CD4-positive, alpha-beta T cell (primary cell): ENCODE results near the gene SLC5A5. TPM values are rescaled to one million over a fixed set of nuclear protein-coding genes. Genes with fewer than 3 reads are reported as not detected.

Experiments used
- ATAC-seq: fragments of 200-7000 bp; cut with Tn5 transposase; one replicate; pipeline ENCODE4 v1.10.0; 2022; ENCODE audit warnings: mild to moderate bottlenecking; ENCODE audit not compliant: poor library complexity
- CTCF ChIA-PET: fragments of 350-600 bp; sonication (Branson Sonifier 250); formaldehyde crosslinking; loops from one replicate; lab custom pipeline; 2021; ENCODE audit warnings: antibody characterized with exemption, inconsistent platforms; lab: Charles Lee
- POLR2A ChIA-PET: fragments of 350-600 bp; sonication (Branson Sonifier 250); formaldehyde crosslinking; loops from one replicate; lab custom pipeline; 2021; ENCODE audit warnings: antibody characterized with exemption, inconsistent platforms; lab: Charles Lee
- DNase-seq, 14 experiments: peaks; one replicate each; pipeline ENCODE4 v3.0.0-alpha.2; 2013 to 2020; ENCODE audit warnings: mixed read lengths in 2 of 14
- H3K27ac ChIP-seq, 2 donors: one replicate each; pipeline versions ENCODE4 v1.5.1 to v1.7.0; 2013; ENCODE audit warnings: low read length in 2 of 2, low read depth in 1 of 2, mild to moderate bottlenecking in 1 of 2
- H3K27me3 ChIP-seq, 2 experiments: 1 replicate in 1 of 2; 2 replicates in 1 of 2; pipeline versions ENCODE4 v1.6.1 to v1.7.0; 2013; ENCODE audit warnings: low read length in 2 of 2, control low read depth in 1 of 2, mild to moderate bottlenecking in 1 of 2, moderate library complexity in 1 of 2; ENCODE audit not compliant: insufficient read depth in 2 of 2, control insufficient read depth in 1 of 2
- H3K36me3 ChIP-seq: one replicate; pipeline ENCODE4 v1.6.1; 2013; ENCODE audit warnings: low read length, control low read depth; ENCODE audit not compliant: insufficient read depth
- H3K4me1 ChIP-seq: one replicate; pipeline ENCODE4 v1.6.1; 2013; ENCODE audit warnings: low read length, control low read depth; ENCODE audit not compliant: insufficient read depth
- H3K4me3 ChIP-seq: one replicate; pipeline ENCODE4 v1.5.1; 2013; ENCODE audit warnings: mild to moderate bottlenecking, low read length, moderate library complexity
- H3K9me3 ChIP-seq, 2 experiments: 1 replicate in 1 of 2; 2 replicates in 1 of 2; pipeline versions ENCODE4 v1.6.1 to v1.7.0; 2013; ENCODE audit warnings: low read length in 2 of 2, mild to moderate bottlenecking in 2 of 2, control low read depth in 1 of 2, moderate library complexity in 1 of 2; ENCODE audit not compliant: control insufficient read depth in 1 of 2, insufficient read depth in 1 of 2
- H3K27ac Mint-ChIP-seq: one replicate; pipeline ENCODE4 v1.8.0; 2020; ENCODE audit warnings: mixed read lengths
- H3K27me3 Mint-ChIP-seq: one replicate; pipeline ENCODE4 v1.8.0; 2021; ENCODE audit warnings: mixed read lengths
- H3K36me3 Mint-ChIP-seq: one replicate; pipeline ENCODE4 v1.8.0; 2021; ENCODE audit warnings: low read depth, mixed read lengths
- H3K4me1 Mint-ChIP-seq: one replicate; pipeline ENCODE4 v1.8.0; 2021; ENCODE audit warnings: low read depth, mixed read lengths
- H3K4me3 Mint-ChIP-seq: one replicate; pipeline ENCODE4 v1.8.0; 2020; ENCODE audit warnings: mild to moderate bottlenecking, mixed read lengths
- H3K9me3 Mint-ChIP-seq: one replicate; pipeline ENCODE4 v1.8.0; 2020; ENCODE audit warnings: mixed read lengths
- CTCF ChIP-seq: fragments of 200-600 bp; IDR thresholded peaks from one replicate; pipeline ENCODE4 v1.8.0; 2022; ENCODE audit warnings: antibody characterized with exemption, mild to moderate bottlenecking
- intact Hi-C, 2 experiments: fragments of 100-400 bp; cut with DNase I in 1 of 2; cut with micrococcal nuclease in 1 of 2; formaldehyde crosslinking; loops; one replicate each; pipeline versions ENCODE4 v1.15.1 to v1.9.0; 2023 to 2025; cut with DNase I, micrococcal nuclease
- total RNA-seq, 174 experiments: library from RNA in 2 of 174; stranded (reverse) in 2 of 174; gene quantifications; one replicate each; pipeline ENCODE4 v1.2.3 and lab custom pipeline; 2021 to 2026

Gene SLC5A5
- total RNA-seq, 2 experiments from 2014 or later, result 1.6 TPM

- H3K36me3 Mint-ChIP-seq, result no peaks in the 10 kb centered on the region
- no peaks in the 10 kb centered on the region for H3K9me3 ChIP-seq
- no peaks in the 10 kb centered on the region for H3K27me3 ChIP-seq
- no peaks in the 10 kb centered on the region for H3K9me3 Mint-ChIP-seq
- intact Hi-C loops, result loop anchor here in 1 of 2 experiments (1.0 kb wide), 1 partner anchor 10 kb away; no protein-coding TSS in a partner anchor
- H3K27ac ChIP-seq, result peak overlapping the region in 1 of 2 donors; percentile 25
- ATAC-seq (peak; percentile 12), DNase-seq (peak in 7 of 14 experiments; percentile 39 to 61 (median 55))
- peaks cover 35% of the 10 kb centered on the region for H3K4me1 ChIP-seq
- H3K27ac Mint-ChIP-seq, result no peak overlapping the region
- H3K4me3 ChIP-seq, result peak overlapping the region; percentile 58
- peak overlapping the region; percentile 79 for H3K4me3 Mint-ChIP-seq
- no peaks in the 10 kb centered on the region for H3K27me3 Mint-ChIP-seq
- POLR2A ChIA-PET, result interaction anchor here (0.7 to 4.3 kb wide), 4 partner anchors 12 to 61 kb away, joined by 3 to 57 read pairs (median 18); partner anchors contain the start of genes CCDC124, JAK3 and RPL18A
- no peak for TF ChIP-seq CTCF
- CTCF ChIA-PET, result interaction anchor here (0.6 to 4.2 kb wide), 5 partner anchors 13 to 1721 kb away, joined by 4 to 28 read pairs (median 4); partner anchors contain the start of genes CCDC124 and RPL18A
- peaks cover 19% of the 10 kb centered on the region for H3K4me1 Mint-ChIP-seq
- no peaks in the 10 kb centered on the region for H3K36me3 ChIP-seq
Observed at GRCh38 chr19:17872251-17873001, 681 bp downstream of the SLC5A5 start.

DNA sequence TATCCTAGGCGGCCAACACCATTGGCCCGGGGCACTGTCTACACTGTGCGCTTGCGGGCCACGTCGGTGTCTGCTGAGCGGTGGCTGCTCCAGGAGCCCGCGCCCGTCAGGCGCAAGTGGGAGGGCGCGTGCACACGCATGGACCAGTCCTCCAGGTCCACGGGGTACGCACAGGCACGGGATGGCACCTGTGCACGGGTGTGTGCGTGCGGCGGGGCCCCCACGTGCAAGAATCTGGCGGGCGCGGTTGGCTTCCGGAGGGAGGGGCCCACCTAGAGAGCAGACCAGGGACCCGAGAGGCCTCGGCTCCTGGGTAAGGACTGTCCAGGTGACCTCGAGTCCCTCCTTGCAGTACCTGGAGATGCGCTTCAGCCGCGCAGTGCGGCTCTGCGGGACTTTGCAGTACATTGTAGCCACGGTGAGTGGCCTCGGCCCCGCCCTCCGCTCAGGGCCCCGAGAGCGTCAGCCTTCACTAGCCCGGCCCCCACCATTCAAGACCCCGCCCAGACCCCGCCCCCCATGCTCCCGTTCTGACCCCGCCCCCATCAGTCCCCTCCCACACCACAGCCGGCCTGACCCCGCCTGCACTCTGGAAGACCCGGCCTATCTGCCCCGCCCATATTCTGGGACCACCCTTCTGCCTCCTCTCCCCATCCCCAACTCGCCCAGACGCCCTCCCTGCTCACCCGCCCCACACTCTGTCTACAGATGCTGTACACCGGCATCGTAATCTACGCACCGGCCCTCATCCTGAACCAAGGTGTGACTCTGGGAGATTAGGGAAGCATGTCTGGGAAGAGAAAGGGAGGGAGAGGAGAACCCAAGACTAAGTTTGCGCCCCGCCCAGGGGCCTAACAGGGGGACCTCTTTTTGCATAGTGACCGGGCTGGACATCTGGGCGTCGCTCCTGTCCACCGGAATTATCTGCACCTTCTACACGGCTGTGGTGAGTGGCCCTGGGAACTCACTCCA is 2.3 kb downstream of the SLC5A5 start:
- Histone ChIP-seq H3K4me3 (peak overlapping the region; percentile 62), H3K36me3 (no peaks in the 10 kb centered on the region), H3K9me3 (no peaks in the 10 kb centered on the region), H3K27ac (no peak overlapping the region), H3K4me1 (peaks cover 35% of the 10 kb centered on the region), H3K27me3 (no peaks in the 10 kb centered on the region)
- ATAC-seq (peak; percentile 80), DNase-seq (peak; percentile 49 to 88 (median 62))
- intact Hi-C loops, result no loop called here
- Mint-ChIP-seq H3K36me3 (no peaks in the 10 kb centered on the region), H3K27ac (peak overlapping the region; percentile 70), H3K9me3 (no peaks in the 10 kb centered on the region), H3K4me3 (peak overlapping the region; percentile 85), H3K27me3 (no peaks in the 10 kb centered on the region), H3K4me1 (peaks cover 19% of the 10 kb centered on the region)
- TF ChIP-seq CTCF, result no peak
- ChIA-PET POLR2A (interaction anchor here (0.8 to 3.5 kb wide), 2 partner anchors 10 to 59 kb away, joined by 5 to 28 read pairs; partner anchors contain the start of gene CCDC124), CTCF (interaction anchor here (1.5 to 4.2 kb wide), 2 partner anchors 15 to 59 kb away, joined by 5 to 28 read pairs; partner anchors contain the start of genes CCDC124 and RPL18A)

GRCh38 chr19:17874758-17875135 is 3.0 kb downstream of the SLC5A5 start:
- H3K36me3 ChIP-seq, result no peaks in the 10 kb centered on the region
- no peaks in the 10 kb centered on the region for H3K27me3 Mint-ChIP-seq
- no peak for TF ChIP-seq CTCF
- POLR2A ChIA-PET, result no interaction called here
- no peaks in the 10 kb centered on the region for H3K27me3 ChIP-seq
- H3K9me3 ChIP-seq, result no peaks in the 10 kb centered on the region
- ATAC-seq (no peak), DNase-seq (no peak)
- H3K4me1 ChIP-seq, result peaks cover 35% of the 10 kb centered on the region
- intact Hi-C loops, result no loop called here
- no peak overlapping the region for H3K4me3 ChIP-seq
- H3K4me3 Mint-ChIP-seq, result peak overlapping the region; percentile 85
- no peaks in the 10 kb centered on the region for H3K9me3 Mint-ChIP-seq
- H3K27ac ChIP-seq, result no peak overlapping the region
- CTCF ChIA-PET, result no interaction called here
- H3K36me3 Mint-ChIP-seq, result no peaks in the 10 kb centered on the region
- H3K27ac Mint-ChIP-seq, result peak overlapping the region; percentile 70
- H3K4me1 Mint-ChIP-seq, result peaks cover 19% of the 10 kb centered on the region
